SU-DHL-6 (cell line): ENCODE data around the gene NXPH3.

Experiments used
- CTCF ChIP-seq: fragments of 200-600 bp; sonication (generic); IDR thresholded peaks from one replicate; pipeline ENCODE4 v1.5.1; 2017; ENCODE audit warnings: antibody characterized with exemption, mild to moderate bottlenecking, low read length, moderate library complexity; ENCODE audit not compliant: insufficient read depth, poor library complexity, severe bottlenecking
- EZH2phosphoT487 ChIP-seq: fragments of 200-600 bp; sonication (generic), shearing (Covaris generic); conservative IDR thresholded peaks from 2 replicates; pipeline ENCODE4 v1.6.1; 2018; ENCODE audit warnings: mild to moderate bottlenecking, antibody characterized with exemption, low read length, moderate library complexity, mixed read lengths

GRCh38 chr17:49565948-49566491 lies 9.7 kb upstream of the NXPH3 start:
- TF ChIP-seq CTCF, result no peak
- TF ChIP-seq EZH2phosphoT487, result no peak
